NCI-H82 (cell line): ENCODE data around the gene PPARA.
"Not testable (repeated sequence)": the region's sequence is repeated elsewhere in the genome, so short reads cannot be mapped to it uniquely, and the experiment has no call there.

ENCODE experiments used
- DNase-seq: peaks from one replicate; lab custom pipeline; 2025; lab: John Stamatoyannopoulos, UW

PPARA gene

DNA sequence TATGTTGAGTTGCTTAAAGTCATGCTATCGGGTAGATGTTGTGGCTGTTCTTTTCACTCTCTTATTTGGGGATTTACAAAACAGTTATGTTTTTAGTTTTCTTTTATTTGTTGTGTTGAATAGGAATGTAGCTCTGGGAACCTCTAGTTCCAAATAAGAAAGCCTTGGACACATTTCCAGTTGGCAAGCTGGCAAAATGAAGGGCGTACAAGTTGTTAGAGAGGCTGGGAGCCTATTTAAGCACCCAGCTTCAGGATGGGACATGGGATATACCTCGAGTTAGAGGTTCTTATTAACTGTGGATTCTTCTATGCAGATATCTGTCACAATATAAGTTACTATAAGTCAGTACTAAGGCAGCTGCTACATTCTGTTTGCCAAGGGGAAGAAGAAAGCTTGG lies 22.8 kb downstream of the PPARA start:
- no peak for DNase-seq

GRCh38 chr22:46175631-46176030 lies 25.3 kb downstream of the PPARA start:
- DNase-seq, result no peak

- no peak for DNase-seq
These were observed 26.2 kb downstream of the PPARA start for GRCh38 chr22:46176508-46177003.

DNA sequence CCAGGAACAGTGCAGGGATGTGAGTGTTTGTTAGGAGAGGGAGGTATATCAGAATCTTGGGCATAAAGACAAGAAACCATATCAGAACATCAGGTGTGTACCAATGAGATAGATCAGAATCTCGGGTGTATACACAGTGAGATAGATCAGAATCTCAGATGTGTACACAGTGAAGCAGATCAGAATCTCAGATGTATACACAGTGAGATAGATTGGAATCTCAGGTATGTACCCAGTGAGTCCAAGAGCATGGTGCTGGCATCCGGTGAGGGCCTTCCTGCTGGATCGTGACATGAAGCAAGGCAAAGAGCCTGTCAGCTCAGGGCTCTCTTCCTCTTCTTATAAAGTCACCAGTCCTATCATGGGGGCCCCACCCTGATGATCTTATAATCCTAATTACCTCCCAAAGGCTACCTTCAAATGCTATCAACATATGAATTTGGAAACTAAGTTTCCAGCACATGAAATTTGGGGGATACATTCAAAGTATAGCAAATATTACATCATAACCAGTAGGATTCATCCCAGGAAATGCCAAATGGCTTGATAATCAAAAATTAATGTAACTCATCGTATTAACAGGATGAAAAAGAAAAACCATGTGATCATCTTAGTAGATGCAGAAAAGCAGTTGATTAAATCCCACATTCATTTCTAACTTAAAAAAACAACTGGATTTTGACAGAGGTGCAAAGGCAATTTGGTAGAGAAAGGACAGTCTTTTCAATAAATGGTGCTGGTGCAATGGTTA lies 28.6 kb downstream of the PPARA start:
- DNase-seq, result no peak

GRCh38 chr22:46179748-46180147 lies 29.4 kb downstream of the PPARA start:
- DNase-seq, result no peak

DNA sequence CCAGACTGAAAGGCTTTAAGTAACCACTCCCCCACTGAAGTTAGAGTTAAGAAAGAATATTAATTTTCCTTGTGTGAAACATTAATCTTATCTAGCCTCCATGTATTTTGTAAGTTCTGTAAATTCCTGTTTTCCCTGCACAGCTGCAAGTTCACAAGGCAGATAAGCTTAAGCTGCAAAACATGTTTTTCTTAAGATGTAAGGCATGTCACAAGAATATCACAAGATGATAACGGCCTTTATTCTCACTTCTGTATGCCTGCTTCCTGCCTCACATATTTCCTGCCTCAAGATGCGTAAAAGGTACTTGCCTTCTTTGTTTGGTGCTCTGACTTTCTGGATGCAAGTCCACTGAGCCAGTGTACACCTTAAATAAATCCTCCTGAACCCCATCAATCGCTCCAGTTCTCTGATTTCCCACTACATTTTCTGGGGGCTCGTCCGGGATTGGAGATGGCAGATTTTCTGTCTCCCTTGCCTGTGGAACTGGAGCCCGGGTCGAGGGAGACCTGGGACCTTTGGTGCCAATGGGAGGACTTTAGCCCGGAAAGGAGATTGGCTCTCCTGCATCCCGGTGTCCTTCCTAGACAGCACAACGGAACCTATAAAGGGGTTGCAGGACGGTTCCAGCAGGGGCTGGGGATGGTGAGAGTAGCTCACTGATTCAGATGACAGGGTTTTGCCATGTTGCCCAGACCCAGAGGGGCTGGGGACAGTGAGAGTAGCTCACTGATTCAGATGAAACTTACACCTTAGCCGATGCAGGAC lies 30.2 kb downstream of the PPARA start:
- DNase-seq, result no peak

GRCh38 chr22:46183733-46184132 lies 33.4 kb downstream of the PPARA start:
- no peak for DNase-seq

DNA sequence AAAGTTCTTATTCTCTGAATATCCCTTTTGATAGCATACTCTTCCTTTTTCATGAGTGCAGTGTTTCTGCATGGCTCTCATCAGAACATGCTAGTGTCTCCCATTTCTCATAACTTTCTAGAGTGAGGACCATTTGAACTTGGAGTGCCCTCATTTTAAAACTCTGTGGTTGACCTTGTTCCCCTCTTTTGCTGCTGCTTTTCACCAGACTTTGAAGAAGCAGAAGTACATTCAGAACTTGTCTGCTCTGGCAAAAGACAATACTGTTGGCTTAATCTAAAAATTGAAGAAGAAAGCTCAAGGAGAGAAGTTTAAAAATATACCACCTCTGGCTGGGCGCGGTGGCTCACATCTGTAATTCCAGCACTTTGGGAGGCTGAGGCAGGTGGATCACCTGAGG lies 35.0 kb downstream of the PPARA start:
- no peak for DNase-seq

DNA sequence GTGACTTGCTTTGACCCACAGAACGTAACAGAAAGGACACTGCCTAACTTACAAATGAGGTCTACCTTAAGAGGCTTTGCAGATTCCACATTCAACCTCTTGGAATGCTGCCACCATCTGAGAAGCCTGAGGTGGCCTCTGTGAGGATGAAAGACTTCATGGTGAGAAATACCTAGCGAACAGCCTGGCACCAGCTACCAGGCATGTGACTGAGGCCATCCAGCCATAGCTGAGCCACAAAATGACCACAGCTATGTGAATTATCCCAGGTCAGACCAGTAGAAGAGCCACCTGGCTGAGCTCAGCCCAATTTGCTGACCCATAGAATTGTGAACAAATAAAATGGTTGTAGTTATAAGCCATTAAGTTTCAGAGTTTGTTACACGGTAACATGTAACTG lies 37.5 kb downstream of the PPARA start:
- DNase-seq, result no peak

GRCh38 chr22:46192210-46192993 lies 42.1 kb downstream of the PPARA start:
- no peak for DNase-seq

- DNase-seq, result no peak
These were observed 43.6 kb downstream of the PPARA start for GRCh38 chr22:46193898-46194310.

DNA sequence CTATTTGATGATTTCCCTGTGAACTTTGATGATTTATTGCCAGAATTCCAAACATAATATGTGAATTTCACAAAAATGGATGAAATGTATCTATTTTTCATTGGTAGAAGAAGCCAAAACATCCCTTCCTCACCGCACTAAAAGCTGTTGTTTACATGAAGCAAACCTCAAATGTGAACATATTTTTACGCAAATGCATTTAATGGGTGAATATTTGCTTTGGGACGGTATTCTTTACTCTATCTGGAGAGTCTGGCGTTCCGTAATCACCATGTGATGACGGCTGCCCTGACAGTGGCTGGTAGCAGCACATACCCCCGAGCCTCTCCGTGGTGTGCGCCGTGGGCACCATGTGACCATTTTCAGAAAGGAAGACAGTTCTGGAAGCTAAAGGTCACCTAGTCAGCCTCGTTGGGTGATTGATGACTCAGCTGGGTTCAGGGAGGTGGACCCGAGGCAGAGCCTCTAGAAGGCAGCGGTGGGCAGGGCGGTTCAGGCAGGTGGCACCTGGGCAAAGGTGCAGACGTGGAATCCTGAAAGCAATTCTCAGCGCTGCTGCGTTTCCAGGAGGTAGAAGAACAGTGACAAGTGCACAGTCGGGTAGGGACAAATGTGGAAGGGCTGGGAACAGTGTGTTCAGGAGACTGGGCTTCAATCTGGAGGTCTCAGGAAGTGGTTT lies 45.3 kb downstream of the PPARA start:
- no peak for DNase-seq

DNA sequence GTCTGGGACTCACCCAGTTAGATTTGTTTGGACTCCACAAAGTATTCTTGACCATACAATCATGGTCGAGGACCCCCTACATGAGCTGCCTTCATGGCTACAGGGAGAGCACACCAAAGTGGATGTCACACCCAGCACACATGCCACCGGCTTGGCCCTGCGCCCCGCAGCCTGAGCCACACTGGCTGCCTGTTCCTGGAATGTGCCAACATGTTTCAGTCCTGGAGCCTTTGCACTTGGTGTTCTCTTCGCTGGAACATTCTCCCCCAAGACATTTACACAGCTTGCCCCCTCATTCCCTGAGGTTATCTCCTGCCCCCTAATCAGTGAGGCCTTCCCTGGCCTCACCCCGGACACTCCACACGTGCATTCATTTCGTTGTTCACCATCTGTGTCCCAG lies 46.0 kb downstream of the PPARA start:
- no peak for DNase-seq

DNA sequence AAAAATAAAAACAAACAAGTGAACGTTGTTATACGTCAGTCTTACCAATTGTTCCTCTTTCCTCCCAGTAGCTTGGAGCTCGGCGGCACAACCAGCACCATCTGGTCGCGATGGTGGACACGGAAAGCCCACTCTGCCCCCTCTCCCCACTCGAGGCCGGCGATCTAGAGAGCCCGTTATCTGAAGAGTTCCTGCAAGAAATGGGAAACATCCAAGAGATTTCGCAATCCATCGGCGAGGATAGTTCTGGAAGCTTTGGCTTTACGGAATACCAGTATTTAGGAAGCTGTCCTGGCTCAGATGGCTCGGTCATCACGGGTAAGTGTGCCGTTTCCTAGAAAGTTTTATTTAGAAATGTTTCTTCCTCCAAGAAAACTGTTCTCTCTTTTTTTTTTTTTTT lies 47.9 kb downstream of the PPARA start:
- DNase-seq, result no peak

DNA sequence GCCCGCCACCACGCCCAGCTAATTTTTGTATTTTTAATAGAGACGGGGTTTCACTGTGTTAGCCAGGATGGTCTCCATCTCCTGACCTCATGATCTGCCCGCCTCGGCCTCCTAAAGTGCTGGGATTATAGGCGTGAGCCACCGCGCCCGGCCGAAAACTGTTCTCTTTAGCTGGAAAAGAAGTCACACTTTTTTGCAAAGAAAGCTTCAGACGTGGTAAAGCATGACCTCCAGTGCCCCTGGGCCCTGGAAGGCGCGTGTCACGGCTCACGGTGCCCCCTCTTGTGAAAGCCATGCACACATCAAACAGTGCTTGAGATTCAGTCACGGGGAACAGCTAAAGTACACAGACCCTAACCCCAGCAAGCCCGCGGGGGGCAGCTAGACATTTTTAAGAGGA lies 48.5 kb downstream of the PPARA start:
- not testable (repeated sequence) for DNase-seq

GRCh38 chr22:46201059-46201757 lies 50.9 kb downstream of the PPARA start:
- DNase-seq, result no peak

DNA sequence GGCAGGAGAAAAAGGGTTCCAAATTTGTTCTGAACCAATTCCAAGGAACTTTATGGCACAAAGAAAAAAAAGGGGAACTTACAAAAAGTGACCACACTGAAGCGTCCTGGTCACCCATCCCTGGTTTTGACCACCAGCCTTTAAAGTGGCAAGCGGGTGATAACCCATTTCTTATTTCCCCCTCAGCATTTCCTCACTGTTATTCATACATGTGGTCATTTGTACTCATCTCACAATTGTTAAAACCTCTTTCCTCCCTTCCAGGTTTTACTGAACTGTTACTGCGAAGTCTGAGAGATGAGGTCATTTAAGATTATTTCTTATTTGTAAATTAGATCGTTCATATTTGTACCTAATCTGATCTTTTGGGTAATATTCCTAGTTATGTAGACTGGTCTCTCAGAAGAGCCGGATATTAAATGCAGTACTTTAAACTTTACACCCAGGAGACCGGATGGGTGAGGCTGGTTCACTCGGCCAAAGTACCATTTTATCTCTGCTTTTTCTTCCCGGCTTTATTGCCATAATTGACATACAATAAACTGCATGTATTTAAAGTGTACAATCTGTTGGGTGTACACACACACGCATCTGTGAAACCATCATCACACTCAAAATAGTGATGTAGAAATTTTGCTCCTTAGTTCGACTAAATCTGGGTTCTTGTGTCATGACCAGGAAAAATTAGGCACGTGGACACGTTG lies 52.7 kb downstream of the PPARA start:
- DNase-seq, result no peak

- no peak for DNase-seq
These were observed 53.3 kb downstream of the PPARA start for GRCh38 chr22:46203601-46203980.

GRCh38 chr22:46209262-46209661 lies 58.9 kb downstream of the PPARA start:
- DNase-seq, result no peak

GRCh38 chr22:46212195-46212594 lies 61.9 kb downstream of the PPARA start:
- DNase-seq, result no peak

GRCh38 chr22:46213052-46213451 lies 62.7 kb downstream of the PPARA start:
- DNase-seq, result no peak
